Measurements from ENCODE around the gene MASP2. TPM values are rescaled to one million over a fixed set of nuclear protein-coding genes. Genes with fewer than 3 reads are reported as not detected.

Gene MASP2
- polyA plus RNA-seq, 2 of the 4 experiments (the other 2 are of a cell fraction), result 0.08 TPM; not detected in 1

DNA sequence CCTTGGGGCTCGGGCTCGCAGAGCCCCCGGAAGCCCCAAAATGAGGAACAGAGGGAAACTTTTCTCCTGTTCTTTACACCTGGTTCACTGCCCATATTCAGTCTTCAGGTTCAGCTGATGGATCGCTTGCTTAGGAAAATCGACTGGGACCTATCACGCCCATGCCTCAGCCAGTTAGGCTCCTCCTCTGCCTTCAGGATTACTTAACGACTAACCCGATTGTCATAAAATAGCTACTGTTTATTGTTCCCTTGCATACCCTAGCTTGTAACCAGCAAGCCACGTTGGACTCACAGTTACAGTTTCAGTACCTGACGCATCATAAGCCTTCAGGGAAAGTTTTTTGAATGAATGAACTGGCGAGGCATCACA lies 33.9 kb downstream of the MASP2 start:
- WGBS (ENCODE audit: missing lambda C conversion rate), result 2% methylated on average over 8 of the region's 11 CpGs
- FAIRE-seq (no peak), DNase-seq (ENCODE audit: low read depth in 1 of 2, low spot score in 1 of 2) (peak in 1 of 2 experiments; percentile 33), ATAC-seq (peak; percentile 32 to 57; a peak in 4 of 6 replicates)
- no peak for TF ChIP-seq MYC (IDR thresholded peaks at IDR 0.05; ENCODE audit: borderline replicate concordance, low read length)
- no peak for TF ChIP-seq ESRRA (IDR thresholded peaks at IDR 0.05; ENCODE audit: borderline replicate concordance, low read length)
- TF ChIP-seq, protein P1, sequence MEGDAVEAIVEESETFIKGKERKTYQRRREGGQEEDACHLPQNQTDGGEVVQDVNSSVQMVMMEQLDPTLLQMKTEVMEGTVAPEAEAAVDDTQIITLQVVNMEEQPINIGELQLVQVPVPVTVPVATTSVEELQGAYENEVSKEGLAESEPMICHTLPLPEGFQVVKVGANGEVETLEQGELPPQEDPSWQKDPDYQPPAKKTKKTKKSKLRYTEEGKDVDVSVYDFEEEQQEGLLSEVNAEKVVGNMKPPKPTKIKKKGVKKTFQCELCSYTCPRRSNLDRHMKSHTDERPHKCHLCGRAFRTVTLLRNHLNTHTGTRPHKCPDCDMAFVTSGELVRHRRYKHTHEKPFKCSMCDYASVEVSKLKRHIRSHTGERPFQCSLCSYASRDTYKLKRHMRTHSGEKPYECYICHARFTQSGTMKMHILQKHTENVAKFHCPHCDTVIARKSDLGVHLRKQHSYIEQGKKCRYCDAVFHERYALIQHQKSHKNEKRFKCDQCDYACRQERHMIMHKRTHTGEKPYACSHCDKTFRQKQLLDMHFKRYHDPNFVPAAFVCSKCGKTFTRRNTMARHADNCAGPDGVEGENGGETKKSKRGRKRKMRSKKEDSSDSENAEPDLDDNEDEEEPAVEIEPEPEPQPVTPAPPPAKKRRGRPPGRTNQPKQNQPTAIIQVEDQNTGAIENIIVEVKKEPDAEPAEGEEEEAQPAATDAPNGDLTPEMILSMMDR (IDR thresholded peaks at IDR 0.05), result no peak
- no peak for TF ChIP-seq FOSL2 (IDR thresholded peaks at IDR 0.05)
- TF ChIP-seq FOSL2 (CRISPR knock-in tag; IDR thresholded peaks at IDR 0.05), result no peak
- TF ChIP-seq NR3C1 (IDR thresholded peaks at IDR 0.05), result no peak
- TF ChIP-seq FOXS1 (CRISPR knock-in tag; IDR thresholded peaks at IDR 0.05), result no peak
- no peak for TF ChIP-seq SMC3 (IDR thresholded peaks at IDR 0.05)
- no peak for TF ChIP-seq HOXA7 (CRISPR knock-in tag; IDR thresholded peaks at IDR 0.05)
- no peak for TF ChIP-seq NPAS2 (CRISPR knock-in tag; IDR thresholded peaks at IDR 0.05; ENCODE audit: borderline replicate concordance)
- no peak for TF ChIP-seq TFCP2L1 (CRISPR knock-in tag; IDR thresholded peaks at IDR 0.05)
- Histone ChIP-seq H3K4me1 (peaks cover 24% of the 10 kb centered on the region), H3K4me3 (peak overlapping the region; percentile 83), H3K9me3 (no peaks in the 10 kb centered on the region), H3K4me2 (peak overlapping the region; percentile 93), H3K27ac (peak overlapping the region; percentile 94 to 99)
- POLR2A ChIA-PET, result interaction anchor here (0.6 kb wide), 1 partner anchor 1097 kb away, joined by 6 read pairs; no protein-coding TSS in a partner anchor
- CTCF ChIA-PET, result no interaction called here

DNA sequence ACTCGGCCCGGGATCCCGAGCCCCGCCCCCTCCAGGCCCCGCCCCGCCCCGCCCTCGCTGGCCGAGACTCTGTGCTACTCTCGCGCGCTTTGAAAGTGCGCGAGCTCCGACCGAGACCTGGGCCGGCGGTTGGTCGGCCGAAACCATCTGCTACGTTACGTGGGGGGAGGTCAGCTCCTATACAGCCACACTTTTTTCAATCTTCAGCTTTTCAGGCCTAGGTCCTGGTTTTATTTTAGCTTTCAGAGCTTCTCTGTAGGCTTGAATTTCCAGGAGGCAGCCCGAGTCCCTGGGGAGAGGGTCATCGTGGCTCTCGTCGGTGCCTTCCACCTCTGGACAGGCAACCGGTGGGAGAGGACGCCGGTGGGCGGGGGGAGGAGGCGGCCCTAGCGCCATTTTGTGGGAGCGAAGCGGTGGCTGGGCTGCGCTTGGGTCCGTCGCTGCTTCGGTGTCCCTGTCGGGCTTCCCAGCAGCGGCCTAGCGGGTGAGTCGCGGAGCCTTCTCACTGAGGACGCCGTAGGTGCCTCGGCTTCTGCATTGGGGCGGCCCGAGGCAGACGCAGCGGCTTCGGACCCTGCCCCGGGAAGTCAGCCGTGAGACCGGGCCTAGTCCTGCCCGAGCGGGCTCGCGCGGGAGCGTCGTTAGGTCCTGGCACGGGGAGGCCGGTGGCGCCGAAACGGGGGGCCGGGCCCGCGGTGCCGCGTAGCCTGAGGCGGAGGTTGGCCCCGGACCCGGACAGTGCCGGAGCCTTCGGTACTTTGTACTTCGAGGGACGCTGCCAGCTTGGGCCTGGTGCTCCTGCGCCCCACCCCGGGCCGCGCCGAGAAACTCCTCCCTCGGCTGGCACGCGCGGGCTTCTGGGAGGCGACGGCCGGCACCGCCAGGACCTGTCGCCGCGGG lies 34.5 kb downstream of the MASP2 start, which contains the start of gene TARDBP:
Gene TARDBP (plus strand): TSS at position 395 of the 900 bp plus-strand sequence. CDS start 1,074 bp downstream, outside the sequence.
- H3K9me3 ChIP-seq, result no peaks in the 10 kb centered on the region
- ChIA-PET CTCF (interaction anchor here (0.6 kb wide), 1 partner anchor 514 kb away, joined by 3 read pairs; no protein-coding TSS in a partner anchor), POLR2A (interaction anchor here (0.6 to 1.1 kb wide), 4 partner anchors 12 to 111 kb away, joined by 3 to 5 read pairs (median 4); no protein-coding TSS in a partner anchor)
- peak within 1 kb of the TSS; percentile 93 for H3K4me2 ChIP-seq
- FAIRE-seq, result no peak
- 0% methylated on average over 7 of the region's 94 CpGs for WGBS (ENCODE audit: missing lambda C conversion rate)
- H3K4me3 ChIP-seq, result peak within 1 kb of the TSS; percentile 83
- peak; percentile 92 to 95 for ATAC-seq
- DNase-seq (ENCODE audit: low read depth in 1 of 2, low spot score in 1 of 2), result peak; percentile 84 to 88
- H3K27ac ChIP-seq, result peak within 1 kb of the TSS; percentile 94 to 99
- H3K4me1 ChIP-seq, result peaks cover 24% of the 10 kb centered on the region
- TF ChIP-seq, protein P2, sequence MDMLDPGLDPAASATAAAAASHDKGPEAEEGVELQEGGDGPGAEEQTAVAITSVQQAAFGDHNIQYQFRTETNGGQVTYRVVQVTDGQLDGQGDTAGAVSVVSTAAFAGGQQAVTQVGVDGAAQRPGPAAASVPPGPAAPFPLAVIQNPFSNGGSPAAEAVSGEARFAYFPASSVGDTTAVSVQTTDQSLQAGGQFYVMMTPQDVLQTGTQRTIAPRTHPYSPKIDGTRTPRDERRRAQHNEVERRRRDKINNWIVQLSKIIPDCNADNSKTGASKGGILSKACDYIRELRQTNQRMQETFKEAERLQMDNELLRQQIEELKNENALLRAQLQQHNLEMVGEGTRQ (IDR thresholded peaks at IDR 0.05), result no peak
- TF ChIP-seq ZC3H11A (IDR thresholded peaks at IDR 0.05) (no peak), RNF2 (IDR thresholded peaks at IDR 0.05; ENCODE audit: borderline replicate concordance, low read depth) (no peak), SMC3 (IDR thresholded peaks at IDR 0.05) (no peak), TP53 (CRISPR knock-in tag; IDR thresholded peaks at IDR 0.05) (no peak), NR3C1 (IDR thresholded peaks at IDR 0.05) (no peak), PHF8 (IDR thresholded peaks at IDR 0.05; ENCODE audit: borderline replicate concordance, low read depth) (peak; percentile 98), NPAS2 (CRISPR knock-in tag; IDR thresholded peaks at IDR 0.05; ENCODE audit: borderline replicate concordance) (no peak), KDM1A (IDR thresholded peaks at IDR 0.05; ENCODE audit: low read depth) (no peak), EP300 (IDR thresholded peaks at IDR 0.05) (no peak), FOXS1 (CRISPR knock-in tag; IDR thresholded peaks at IDR 0.05) (no peak), HOXB13 (CRISPR knock-in tag; IDR thresholded peaks at IDR 0.05; ENCODE audit: low read depth) (no peak), TFCP2L1 (CRISPR knock-in tag; IDR thresholded peaks at IDR 0.05) (no peak), CHD4 (IDR thresholded peaks at IDR 0.05; ENCODE audit: borderline replicate concordance) (no peak)
- TF ChIP-seq, protein P3, sequence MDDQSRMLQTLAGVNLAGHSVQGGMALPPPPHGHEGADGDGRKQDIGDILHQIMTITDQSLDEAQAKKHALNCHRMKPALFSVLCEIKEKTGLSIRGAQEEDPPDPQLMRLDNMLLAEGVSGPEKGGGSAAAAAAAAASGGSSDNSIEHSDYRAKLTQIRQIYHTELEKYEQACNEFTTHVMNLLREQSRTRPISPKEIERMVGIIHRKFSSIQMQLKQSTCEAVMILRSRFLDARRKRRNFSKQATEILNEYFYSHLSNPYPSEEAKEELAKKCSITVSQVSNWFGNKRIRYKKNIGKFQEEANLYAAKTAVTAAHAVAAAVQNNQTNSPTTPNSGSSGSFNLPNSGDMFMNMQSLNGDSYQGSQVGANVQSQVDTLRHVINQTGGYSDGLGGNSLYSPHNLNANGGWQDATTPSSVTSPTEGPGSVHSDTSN (IDR thresholded peaks at IDR 0.05), result no peak
- TF ChIP-seq, protein P4, sequence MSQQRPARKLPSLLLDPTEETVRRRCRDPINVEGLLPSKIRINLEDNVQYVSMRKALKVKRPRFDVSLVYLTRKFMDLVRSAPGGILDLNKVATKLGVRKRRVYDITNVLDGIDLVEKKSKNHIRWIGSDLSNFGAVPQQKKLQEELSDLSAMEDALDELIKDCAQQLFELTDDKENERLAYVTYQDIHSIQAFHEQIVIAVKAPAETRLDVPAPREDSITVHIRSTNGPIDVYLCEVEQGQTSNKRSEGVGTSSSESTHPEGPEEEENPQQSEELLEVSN (IDR thresholded peaks at IDR 0.05; ENCODE audit: borderline replicate concordance, low read depth), result no peak
- TF ChIP-seq, protein P5, sequence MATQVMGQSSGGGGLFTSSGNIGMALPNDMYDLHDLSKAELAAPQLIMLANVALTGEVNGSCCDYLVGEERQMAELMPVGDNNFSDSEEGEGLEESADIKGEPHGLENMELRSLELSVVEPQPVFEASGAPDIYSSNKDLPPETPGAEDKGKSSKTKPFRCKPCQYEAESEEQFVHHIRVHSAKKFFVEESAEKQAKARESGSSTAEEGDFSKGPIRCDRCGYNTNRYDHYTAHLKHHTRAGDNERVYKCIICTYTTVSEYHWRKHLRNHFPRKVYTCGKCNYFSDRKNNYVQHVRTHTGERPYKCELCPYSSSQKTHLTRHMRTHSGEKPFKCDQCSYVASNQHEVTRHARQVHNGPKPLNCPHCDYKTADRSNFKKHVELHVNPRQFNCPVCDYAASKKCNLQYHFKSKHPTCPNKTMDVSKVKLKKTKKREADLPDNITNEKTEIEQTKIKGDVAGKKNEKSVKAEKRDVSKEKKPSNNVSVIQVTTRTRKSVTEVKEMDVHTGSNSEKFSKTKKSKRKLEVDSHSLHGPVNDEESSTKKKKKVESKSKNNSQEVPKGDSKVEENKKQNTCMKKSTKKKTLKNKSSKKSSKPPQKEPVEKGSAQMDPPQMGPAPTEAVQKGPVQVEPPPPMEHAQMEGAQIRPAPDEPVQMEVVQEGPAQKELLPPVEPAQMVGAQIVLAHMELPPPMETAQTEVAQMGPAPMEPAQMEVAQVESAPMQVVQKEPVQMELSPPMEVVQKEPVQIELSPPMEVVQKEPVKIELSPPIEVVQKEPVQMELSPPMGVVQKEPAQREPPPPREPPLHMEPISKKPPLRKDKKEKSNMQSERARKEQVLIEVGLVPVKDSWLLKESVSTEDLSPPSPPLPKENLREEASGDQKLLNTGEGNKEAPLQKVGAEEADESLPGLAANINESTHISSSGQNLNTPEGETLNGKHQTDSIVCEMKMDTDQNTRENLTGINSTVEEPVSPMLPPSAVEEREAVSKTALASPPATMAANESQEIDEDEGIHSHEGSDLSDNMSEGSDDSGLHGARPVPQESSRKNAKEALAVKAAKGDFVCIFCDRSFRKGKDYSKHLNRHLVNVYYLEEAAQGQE (IDR thresholded peaks at IDR 0.05), result peak; percentile 74
- TF ChIP-seq, protein P1 (IDR thresholded peaks at IDR 0.05), result no peak

All from A549 (cell line).